HG03439 (cell line): Measurements from ENCODE around the gene PPP1R3C.

Experiments
- ATAC-seq: cut with Tn5 transposase; IDR thresholded peaks from one replicate; pipeline ENCODE4 v1.9.1; 2021; ENCODE audit warnings: mild to moderate bottlenecking, moderate library complexity; ENCODE audit not compliant: unreplicated experiment

Gene PPP1R3C

DNA sequence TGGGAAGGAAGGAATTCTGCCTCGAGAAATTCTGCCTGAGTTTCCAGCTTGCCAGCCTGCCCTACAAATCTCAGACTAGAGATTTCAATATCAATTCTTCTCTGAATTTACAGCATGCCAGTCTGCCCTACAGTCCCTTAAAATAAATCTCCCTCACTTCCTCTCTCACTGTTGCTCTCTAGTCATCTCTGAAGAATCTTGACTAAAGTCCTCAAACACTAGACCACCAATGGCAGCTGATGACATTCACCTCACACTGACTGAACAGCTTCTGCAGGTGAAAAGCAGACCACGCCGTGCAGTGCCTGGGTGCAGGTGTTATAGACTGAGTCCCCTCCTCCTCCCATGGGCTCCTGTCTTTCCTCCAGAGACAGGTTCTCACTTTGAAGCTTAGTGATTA, 30.4 kb downstream of the PPP1R3C start:
- no peak for ATAC-seq

DNA sequence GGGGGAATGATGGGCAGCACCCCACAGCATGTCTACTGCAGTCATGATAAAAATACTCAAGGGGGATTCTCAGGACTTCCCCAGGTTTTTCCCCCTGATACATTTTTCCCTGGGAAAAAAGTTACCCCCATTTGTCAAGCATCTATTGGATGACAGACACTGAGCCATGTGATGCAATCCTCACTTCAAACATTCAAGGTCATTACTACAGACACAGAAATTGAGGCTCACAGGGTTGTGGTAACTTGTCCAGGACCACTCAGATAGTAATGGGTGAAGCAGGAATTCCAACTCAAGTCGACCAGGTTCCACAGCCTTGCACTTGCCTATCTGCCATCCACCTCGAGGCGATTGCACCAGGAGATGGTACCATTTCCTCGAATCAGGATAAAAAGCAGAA, 31.7 kb downstream of the PPP1R3C start:
- no peak for ATAC-seq

DNA sequence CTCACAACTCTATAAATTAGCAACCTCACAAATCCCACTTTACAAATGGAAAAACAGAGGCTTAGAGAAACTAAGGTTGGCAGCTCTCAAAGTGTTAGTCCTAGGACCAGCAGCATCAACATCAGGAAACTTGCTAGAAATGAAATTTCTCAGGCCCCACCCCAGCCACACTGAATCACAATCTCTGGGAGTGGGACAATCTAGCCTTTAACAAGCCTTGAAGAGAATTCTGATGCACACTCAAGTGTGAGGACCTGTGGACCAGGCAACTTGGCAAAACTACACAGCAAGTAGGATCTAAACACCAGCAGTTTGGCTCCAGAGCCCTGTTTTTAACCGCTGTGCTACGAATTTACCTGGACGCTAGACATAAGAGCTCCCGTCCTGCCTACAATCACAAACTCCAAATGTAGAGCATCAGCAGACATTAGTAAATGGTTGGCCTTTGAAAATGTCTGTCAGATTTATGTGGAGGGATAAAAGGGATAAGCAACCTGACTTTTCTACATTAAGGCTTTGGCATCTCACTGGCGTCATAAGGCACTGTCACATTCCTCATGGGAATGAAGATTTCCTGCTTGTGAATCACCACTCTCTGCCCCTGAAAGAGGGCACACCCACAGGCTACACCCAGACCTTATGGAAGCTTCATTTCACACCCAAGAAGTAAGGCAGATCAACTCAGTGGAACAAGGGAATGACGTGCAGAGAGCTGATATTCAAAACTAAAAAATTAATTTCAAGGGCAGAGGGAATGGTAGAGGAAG, 34.5 kb downstream of the PPP1R3C start:
- no peak for ATAC-seq

DNA sequence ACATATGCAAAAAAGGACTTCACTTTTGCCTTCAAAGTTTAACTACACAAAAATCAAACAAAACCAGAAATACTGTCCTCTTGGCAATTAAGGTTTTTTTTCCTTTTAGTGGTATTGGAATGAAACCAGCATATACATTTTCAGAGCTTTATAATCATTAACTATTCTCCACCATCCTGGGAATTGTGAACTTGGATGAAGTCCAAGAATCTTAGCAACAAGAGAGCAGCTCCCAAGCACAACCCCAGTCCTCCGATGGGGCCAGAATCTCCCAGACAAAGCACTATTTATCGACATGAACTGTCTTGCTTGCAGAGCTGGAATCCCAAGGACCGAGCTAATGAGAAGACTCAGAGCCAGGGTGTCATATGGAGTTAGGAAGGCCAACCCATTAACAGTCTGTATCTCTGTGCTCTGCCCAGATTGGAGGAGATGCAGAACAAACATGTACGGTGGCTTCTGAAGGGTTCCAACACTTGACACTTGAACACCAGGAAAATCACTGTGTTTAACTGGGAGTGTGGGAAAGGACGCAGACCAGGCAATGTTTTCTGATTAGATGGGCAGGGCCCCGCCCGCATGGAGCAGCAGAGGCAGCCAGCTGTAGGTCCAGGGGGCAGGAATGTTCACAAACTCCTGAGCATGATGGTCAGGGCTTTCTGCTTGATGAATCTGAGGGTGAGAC, 35.5 kb downstream of the PPP1R3C start:
- no peak for ATAC-seq

DNA sequence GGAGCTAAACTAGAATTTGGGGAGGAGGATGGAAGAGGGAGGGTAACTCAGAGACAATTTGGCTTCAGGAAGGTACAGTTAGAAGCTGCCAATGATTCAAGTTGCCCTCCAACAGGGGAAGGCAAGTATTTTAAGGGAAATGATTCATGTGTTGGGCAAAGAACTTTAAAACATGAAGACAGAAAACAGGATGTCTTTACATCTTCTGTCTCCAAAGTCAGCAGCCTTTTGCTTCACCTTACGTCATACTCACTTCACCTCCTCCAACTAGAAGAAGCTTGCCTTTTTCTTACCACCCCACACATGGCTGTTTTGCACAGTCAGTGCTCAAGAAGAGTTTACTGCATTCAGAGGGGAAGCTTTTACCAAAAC, 36.1 kb downstream of the PPP1R3C start:
- no peak for ATAC-seq

DNA sequence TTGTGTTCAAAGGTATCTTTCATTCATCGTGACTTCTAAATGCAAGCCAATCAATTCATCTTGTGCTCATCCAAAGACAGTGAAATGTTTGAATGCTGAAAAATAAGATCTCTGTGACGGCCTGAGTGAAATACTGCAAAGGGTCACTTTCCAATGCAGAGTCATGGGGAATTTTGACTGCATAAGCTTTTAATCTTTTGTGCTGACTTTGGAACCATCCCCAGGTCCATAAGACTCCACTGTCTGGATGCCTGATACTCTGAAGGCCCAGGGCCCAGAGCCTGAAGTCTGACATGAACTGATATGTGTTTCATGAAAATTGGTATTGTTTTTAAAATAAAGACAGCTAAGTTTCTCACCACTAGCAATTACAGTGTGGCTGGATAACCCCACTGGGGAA, 39.0 kb downstream of the PPP1R3C start:
- ATAC-seq = no peak

DNA sequence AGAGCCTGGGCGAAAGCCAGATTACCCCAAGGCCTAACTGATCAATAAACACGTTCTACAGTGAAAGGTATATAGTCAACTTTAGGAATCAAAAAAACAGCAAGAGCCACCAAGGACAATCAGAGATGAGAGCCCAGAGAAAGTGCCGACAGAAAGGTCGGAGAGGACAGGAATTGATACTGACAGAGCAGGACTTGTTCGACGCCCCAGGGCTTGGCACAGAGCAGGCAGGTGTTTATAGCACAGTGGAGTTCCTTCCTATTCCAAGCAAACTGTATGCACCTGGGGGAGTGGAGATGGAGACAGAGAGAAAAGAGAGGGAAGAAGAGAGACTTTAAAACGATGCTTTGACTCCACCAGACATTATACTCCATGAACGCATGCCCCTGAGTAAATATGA, 39.5 kb downstream of the PPP1R3C start:
- ATAC-seq = no peak

DNA sequence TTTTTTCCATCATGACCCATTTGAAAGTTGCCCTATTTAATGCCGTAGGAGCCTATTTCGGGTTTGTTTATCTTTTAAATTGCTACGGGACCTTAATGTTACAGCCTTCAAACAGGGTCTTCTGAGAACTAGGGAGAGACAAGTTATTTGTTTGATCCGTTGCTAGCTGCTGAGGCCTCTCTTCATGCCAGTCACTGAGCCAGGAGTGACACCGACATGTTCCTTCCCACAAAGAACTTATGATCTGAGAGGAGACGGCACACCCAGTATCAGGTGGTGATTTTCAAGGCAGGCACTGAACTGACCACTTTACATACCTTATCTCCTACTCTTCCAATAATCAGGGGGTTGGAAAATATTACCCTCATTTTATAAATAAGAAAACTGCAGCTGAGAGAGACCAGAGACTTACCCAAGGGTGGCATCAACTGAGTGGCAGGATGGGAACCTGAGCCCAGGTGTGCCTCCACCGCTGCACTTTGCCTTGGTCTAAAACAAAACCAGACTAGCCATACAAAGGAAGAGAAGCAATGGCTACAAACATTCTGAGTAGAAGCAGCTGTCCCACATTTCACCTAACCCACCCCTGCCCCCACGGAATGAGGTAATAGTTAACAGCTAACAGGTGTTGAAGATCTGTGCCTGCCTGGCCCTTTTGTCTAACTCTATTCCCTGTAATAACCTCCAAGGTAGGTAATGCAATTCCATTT, 40.5 kb downstream of the PPP1R3C start:
- no peak for ATAC-seq

DNA sequence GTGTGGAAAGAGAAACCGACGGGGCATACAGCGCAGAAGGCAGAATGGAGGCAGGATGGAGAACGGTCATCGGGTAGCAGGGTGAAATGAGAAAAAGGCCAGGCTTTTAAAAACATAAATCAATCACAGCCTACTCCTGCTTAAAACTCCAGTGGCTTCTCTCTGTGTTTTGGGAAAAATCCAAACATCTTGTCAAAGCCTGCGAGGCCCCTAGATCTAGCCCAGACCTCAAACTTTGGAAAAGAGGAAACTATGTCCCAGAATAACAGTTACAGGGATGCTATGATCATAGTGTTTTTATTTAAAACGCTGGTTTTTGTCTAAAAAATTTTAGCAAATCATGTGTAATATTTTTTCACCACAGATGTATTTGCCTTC, 41.1 kb downstream of the PPP1R3C start:
- no peak for ATAC-seq

DNA sequence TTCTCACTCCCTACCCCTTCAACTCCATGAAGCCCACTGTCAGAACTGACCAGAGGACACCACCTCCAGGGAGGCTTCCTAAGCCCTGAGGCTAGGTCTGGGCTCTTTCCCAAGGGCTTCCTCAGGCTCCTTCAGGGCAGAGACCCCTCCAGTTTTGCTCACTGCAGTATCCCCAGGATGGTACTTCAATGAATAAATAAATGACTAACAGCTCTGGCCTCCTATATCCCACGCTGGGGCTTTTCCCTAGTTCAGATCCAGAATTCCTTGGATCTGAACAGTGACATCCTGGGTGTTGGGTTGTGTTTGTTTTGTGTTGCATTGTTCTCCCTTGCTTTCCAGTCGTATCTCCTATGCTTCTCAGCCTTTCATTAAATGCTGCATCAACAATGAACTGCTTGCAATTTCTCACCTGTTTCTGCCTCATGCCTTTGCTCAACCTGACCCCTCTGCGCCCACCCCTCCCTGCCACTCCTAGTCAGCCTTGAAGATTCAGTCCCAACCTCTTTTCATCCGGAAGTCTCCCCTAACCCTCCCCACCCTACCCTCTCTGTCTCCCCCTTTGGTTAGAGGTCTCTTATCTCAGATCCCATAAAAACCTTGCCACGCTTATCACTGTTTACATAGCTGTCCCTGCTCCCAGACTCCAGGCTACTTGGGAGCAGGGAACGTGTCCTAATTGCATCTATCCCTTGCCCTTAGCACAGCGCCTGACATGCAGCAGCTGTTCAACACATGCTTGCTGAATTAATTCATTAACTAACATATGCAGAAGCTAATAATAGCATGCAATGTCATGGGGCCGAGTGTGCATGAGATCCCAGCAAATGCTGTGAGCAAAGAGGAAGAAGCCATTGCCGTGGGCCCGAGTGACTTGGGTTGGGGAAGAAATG, 41.7 kb downstream of the PPP1R3C start:
- no peak for ATAC-seq

DNA sequence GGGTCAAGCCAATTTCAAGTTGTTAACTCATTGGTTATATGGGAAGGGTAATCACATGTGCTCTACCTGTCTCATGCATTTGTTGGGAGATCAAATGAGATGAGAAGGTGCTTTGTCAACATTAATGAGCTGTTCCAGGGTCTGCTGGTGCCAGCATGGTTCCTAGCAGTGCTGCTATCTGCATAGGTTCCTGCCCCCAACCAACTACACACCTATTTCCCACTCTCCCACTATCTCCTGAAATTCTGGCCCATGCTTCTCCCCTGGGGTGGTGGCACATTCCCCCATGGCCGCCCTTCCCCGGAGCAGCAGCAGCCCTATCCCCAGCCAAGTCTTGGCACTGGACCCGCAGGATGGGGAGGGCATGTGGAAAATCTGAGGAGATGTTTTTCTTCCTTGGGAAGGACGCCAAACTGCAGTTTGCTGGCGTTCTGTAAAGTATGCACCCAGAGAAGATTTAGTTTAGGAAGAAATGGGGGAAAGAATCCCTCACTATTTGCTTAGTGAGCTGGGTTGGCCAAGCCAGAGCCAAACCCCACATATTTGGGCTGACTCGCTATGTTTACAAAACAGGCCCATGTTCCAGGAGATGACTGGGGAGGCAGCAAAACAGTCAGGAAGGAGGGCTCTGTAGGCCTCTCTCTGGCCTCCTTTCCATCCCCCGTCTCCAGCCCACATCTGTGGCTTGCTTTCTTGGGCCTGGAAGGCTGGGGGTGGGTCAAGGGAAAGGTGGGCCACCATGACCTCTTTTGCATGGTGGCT, 42.5 kb downstream of the PPP1R3C start:
- no peak for ATAC-seq

DNA sequence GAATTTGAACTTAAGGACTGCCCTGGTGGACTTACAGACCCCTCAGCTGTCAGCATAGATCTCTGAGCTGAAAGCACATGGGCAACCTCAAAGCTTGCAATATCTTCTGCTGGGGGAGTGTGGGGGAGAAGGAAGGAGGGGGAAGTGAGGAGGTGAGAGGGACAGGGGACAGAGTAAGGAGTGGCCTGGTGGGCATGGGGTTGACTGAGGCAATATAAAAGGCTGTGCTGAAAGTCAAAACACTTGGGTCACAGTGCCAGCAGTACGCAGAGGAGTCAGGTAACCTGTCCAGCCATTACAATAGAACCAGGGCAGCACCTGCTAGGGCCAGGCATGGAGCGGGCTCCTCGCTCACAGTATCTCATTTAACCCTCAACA, 43.2 kb downstream of the PPP1R3C start:
- no peak for ATAC-seq

DNA sequence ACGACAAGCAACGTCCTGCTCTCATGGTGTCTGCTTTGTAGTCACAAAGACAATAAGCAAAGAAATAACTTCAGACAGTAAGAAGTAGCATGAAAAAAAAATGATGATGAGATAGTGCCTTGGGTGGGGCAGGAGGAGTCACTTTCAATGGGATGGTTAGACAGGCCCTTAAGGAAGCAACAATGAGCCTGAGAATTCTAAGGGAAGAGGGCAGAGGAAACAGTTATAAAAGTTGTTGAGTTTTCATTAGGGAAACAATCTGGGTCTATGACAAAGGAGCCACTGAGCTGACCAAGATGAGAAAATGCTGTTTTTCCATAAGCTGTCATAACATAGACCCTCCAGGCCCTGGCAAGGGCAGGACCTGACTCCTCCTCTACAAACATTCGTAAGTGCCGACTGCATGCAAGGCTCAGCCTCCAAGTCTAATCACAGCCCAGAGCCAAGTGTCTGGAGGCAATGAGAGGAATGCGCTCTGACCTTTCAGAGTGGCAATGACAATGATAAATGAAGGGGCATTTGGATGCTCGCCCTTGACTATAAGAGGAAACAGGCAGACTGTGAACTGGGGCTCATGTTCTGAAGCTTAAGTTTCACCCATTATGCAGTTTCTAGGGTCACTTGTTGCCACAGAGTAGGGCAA, 43.7 kb downstream of the PPP1R3C start:
- ATAC-seq = no peak

DNA sequence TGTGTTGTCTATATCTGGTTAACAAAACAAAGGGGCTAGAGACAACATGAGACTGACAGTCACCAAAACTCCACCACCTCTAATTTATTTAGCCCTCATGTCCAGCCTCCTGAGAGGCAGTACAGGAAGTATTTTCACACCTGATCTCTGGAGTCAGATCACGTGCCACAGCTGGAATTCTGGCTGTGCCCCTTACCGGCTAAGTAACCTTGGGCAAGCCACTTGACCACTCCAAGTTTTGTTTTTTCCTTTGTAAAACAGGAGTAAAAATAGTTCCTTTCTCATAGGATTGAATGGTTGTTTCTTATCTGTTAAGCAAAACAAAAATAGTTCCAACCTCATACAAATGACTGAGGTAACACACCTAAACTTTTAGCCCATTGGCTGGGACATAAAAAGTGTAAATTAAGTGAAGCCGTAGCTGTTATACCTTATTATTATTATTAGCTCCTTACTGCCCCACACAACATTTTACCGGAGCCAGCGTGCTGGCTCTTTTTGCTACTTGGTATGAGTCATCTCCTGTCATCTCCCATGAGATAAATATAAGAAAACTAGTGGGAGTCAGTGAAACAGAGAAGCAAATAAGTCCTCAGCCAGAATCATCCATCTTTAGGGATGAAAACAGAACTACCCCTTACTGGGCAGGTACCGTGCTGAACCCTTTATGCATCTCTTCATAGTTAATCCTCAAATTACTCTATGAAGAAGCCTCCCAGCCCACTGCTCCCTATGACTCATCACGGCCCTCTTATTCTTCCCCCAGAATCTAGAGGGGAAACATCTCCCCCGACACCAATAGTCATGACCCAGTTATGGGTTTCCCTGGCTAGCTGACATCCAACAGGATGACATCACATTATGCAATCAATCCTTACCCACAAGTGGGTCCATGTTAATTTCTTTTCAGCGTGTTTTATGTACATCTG, 44.9 kb downstream of the PPP1R3C start:
- no peak for ATAC-seq

DNA sequence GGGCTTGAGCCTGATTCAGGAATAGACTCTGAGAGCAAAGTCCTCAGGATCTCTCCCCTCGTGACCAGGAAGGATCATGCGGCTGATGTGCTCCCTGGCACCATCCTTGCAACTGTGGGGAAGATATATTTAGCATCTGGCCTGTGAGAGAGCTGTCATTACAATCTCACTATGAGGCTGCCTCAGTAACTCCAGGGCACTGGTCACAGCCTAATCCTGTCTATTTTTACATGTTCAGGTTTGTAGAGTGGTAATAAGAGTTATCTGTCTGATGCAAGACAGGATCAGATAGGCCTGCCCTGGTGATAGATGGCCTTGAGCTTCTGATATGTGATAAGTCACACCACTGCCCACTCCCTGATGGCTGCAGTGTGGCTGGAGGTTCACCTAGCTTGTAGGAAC, 50.7 kb downstream of the PPP1R3C start:
- no peak for ATAC-seq

DNA sequence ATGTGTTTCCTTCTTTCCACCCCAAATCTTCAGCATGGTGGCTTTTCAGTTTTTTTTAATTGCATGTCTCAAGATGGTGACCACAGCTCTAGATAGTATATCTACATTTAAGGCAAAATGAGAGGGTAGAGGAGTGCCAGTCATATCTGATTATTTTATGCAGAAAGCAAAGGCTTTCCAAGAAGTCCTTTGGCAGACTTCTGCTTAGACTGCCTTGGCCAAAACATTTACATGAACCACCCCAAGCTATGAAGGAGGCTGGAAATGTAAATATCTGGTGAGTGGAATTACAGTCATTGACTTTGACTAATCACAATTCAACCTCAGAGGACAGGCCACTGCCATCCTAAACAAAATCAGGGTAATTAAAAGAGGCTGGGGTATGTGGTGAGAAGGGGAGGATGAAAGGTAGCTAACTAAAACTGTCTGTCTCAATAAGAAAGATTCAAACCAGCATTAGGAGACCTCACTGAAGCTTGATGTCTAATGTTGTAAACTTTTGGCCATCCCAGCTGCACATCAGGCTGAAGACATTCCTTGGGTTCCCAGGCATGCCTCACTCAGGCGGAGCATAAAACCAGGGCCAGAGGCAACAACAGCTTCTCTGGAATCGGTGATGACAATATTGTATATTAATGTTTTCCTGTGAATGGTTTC, 53.4 kb downstream of the PPP1R3C start:
- ATAC-seq = no peak
